ENCODE data around the gene JMJD1C.

DNA sequence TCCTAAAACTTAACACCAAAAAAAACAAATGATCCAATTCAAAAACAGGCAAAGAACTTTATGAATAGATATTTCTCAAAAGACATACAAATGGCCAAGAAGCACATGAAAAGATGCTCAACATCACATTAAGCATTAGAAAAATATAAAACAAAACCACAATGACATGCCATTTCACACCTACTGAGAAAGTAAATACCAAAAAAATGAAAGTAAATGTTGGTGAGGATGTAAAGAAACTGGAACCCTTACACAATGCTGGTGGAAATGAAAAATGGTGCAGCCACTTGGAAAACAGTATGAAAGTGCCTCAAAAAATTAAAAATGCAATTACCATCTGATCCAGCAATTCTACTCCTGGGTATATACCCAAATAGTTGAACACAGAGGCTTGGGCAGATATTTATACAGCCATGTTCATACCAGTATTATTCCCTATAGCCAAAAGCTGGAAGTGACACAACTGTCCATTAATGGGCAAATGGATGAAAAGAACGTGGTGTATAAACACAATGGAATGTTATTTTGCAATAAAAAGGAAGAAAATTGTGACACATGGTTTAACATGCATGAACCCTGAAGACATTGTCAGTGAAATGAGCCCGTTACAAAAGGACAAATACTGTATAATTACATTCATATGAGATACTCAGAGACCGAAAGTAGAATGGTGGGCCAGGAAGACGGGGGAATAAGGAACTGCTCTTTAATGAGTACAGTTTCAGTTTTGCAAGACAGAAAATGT is 89.0 kb downstream of the JMJD1C start:
- TF ChIP-seq, protein P1, sequence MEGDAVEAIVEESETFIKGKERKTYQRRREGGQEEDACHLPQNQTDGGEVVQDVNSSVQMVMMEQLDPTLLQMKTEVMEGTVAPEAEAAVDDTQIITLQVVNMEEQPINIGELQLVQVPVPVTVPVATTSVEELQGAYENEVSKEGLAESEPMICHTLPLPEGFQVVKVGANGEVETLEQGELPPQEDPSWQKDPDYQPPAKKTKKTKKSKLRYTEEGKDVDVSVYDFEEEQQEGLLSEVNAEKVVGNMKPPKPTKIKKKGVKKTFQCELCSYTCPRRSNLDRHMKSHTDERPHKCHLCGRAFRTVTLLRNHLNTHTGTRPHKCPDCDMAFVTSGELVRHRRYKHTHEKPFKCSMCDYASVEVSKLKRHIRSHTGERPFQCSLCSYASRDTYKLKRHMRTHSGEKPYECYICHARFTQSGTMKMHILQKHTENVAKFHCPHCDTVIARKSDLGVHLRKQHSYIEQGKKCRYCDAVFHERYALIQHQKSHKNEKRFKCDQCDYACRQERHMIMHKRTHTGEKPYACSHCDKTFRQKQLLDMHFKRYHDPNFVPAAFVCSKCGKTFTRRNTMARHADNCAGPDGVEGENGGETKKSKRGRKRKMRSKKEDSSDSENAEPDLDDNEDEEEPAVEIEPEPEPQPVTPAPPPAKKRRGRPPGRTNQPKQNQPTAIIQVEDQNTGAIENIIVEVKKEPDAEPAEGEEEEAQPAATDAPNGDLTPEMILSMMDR (IDR thresholded peaks at IDR 0.05), result no peak
- TF ChIP-seq POLR2A (IDR thresholded peaks at IDR 0.05), result no peak
